Stimulated activated CD8-positive, alpha-beta memory T cell treated with anti-CD3 and anti-CD28 coated beads, Interleukin-2, amount 100 ng/mL, for 48 hours (primary cell): ENCODE data around the gene GAB1.

Experiments used
- DNase-seq, 2 donors: peaks; one replicate each; pipeline ENCODE4 v3.0.0-alpha.2; 2020; ENCODE audit warnings: low read depth in 2 of 2

Gene GAB1

GRCh38 chr4:143389579-143390195, 53.0 kb downstream of the GAB1 start:
- no peak for DNase-seq

GRCh38 chr4:143390764-143391163, 54.1 kb downstream of the GAB1 start:
- no peak for DNase-seq

- DNase-seq = no peak
Measured at GRCh38 chr4:143391261-143391660, 54.6 kb downstream of the GAB1 start.

- DNase-seq = no peak
Measured at GRCh38 chr4:143391895-143392294, 55.2 kb downstream of the GAB1 start.

- no peak for DNase-seq
Measured at GRCh38 chr4:143393195-143393594, 56.5 kb downstream of the GAB1 start.

GRCh38 chr4:143394739-143395453, 58.2 kb downstream of the GAB1 start:
- no peak for DNase-seq

- no peak for DNase-seq
Measured at GRCh38 chr4:143396695-143397094, 60.0 kb downstream of the GAB1 start.

GRCh38 chr4:143397335-143397734, 60.7 kb downstream of the GAB1 start:
- DNase-seq = no peak

GRCh38 chr4:143397887-143398286, 61.2 kb downstream of the GAB1 start:
- no peak for DNase-seq

- no peak for DNase-seq
Measured at GRCh38 chr4:143399113-143399949, 62.7 kb downstream of the GAB1 start.

- no peak for DNase-seq
Measured at GRCh38 chr4:143400082-143400481, 63.4 kb downstream of the GAB1 start.

- no peak for DNase-seq
Measured at GRCh38 chr4:143402776-143403552, 66.3 kb downstream of the GAB1 start.

- DNase-seq = no peak
Measured at GRCh38 chr4:143403553-143403820, 66.8 kb downstream of the GAB1 start.

GRCh38 chr4:143404555-143404954, 67.9 kb downstream of the GAB1 start:
- no peak for DNase-seq

GRCh38 chr4:143405075-143405730, 68.5 kb downstream of the GAB1 start:
- DNase-seq = no peak

GRCh38 chr4:143406523-143406922, 69.8 kb downstream of the GAB1 start:
- DNase-seq = no peak

- no peak for DNase-seq
Measured at GRCh38 chr4:143407474-143407873, 70.8 kb downstream of the GAB1 start.

GRCh38 chr4:143407888-143408287, 71.2 kb downstream of the GAB1 start:
- DNase-seq = no peak

GRCh38 chr4:143410015-143410414, 73.3 kb downstream of the GAB1 start:
- DNase-seq = no peak

GRCh38 chr4:143411527-143412419, 75.1 kb downstream of the GAB1 start:
- no peak for DNase-seq

GRCh38 chr4:143412420-143412758, 75.7 kb downstream of the GAB1 start:
- DNase-seq = no peak
